Peyer's patch (tissue), 4 donors: ENCODE results near the gene ANKRD49.

Experiments used
- POLR2A ChIP-seq, 2 donors: fragments of 450-650 bp; IDR thresholded peaks; one replicate each; pipeline ENCODE4 v1.5.1; 2017; ENCODE audit warnings: antibody characterized with exemption in 2 of 2, mild to moderate bottlenecking in 2 of 2, moderate library complexity in 2 of 2
- TF ChIP-seq, protein P1 (sequence below), 6 experiments: fragments of 450-650 bp in 4 of 6; fragments of 200-600 bp in 2 of 6; sonication (generic) in 1 of 6; IDR thresholded peaks; one replicate each; pipeline ENCODE4 v1.5.1; 2017 to 2019; ENCODE audit warnings: antibody characterized with exemption in 6 of 6, mild to moderate bottlenecking in 3 of 6, moderate library complexity in 1 of 6

GRCh38 chr11:94511932-94512781 lies 18.4 kb downstream of the ANKRD49 start, which contains the start of gene C11orf97:
- no peak for TF ChIP-seq POLR2A (IDR thresholded peaks at IDR 0.05)
- TF ChIP-seq, protein P1, sequence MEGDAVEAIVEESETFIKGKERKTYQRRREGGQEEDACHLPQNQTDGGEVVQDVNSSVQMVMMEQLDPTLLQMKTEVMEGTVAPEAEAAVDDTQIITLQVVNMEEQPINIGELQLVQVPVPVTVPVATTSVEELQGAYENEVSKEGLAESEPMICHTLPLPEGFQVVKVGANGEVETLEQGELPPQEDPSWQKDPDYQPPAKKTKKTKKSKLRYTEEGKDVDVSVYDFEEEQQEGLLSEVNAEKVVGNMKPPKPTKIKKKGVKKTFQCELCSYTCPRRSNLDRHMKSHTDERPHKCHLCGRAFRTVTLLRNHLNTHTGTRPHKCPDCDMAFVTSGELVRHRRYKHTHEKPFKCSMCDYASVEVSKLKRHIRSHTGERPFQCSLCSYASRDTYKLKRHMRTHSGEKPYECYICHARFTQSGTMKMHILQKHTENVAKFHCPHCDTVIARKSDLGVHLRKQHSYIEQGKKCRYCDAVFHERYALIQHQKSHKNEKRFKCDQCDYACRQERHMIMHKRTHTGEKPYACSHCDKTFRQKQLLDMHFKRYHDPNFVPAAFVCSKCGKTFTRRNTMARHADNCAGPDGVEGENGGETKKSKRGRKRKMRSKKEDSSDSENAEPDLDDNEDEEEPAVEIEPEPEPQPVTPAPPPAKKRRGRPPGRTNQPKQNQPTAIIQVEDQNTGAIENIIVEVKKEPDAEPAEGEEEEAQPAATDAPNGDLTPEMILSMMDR (IDR thresholded peaks at IDR 0.05) = no peak
